Peyer's patch (tissue), 4 donors: ENCODE measurements around the gene UTP15. TPM values are rescaled to one million over a fixed set of nuclear protein-coding genes. Genes with fewer than 3 reads are reported as not detected.

ENCODE experiments used
- DNase-seq, 3 donors: peaks; one replicate each; pipeline ENCODE4 v3.0.0-alpha.2; 2017 to 2019
- H3K27ac ChIP-seq, 4 donors: fragments of 200-600 bp; sonication (generic); one replicate each; pipeline ENCODE4 v1.5.1; 2016 to 2019
- H3K27me3 ChIP-seq, 2 donors: fragments of 200-600 bp; sonication (generic); one replicate each; pipeline ENCODE4 v1.5.1; 2019
- H3K36me3 ChIP-seq, 3 donors: fragments of 200-600 bp; sonication (generic); one replicate each; pipeline ENCODE4 v1.5.1; 2016 to 2019
- H3K4me1 ChIP-seq, 4 donors: fragments of 200-600 bp; sonication (generic); one replicate each; pipeline ENCODE4 v1.5.1; 2016 to 2019
- H3K4me3 ChIP-seq, 4 donors: fragments of 200-600 bp; sonication (generic); 1 replicate in 3 of 4; 2 replicates in 1 of 4; pipeline ENCODE4 v1.5.1; 2016 to 2019; ENCODE audit warnings: mild to moderate bottlenecking in 1 of 4
- H3K9me3 ChIP-seq, 4 donors: fragments of 200-600 bp; sonication (generic); one replicate each; pipeline ENCODE4 v1.5.1; 2016 to 2019; ENCODE audit warnings: mild to moderate bottlenecking in 1 of 4
- POLR2A ChIP-seq, 2 donors: fragments of 450-650 bp; IDR thresholded peaks; one replicate each; pipeline ENCODE4 v1.5.1; 2017; ENCODE audit warnings: antibody characterized with exemption in 2 of 2, mild to moderate bottlenecking in 2 of 2, moderate library complexity in 2 of 2
- total RNA-seq, 4 donors: library from RNA; depleted of rRNA; stranded (reverse); fragments of >200 nt; gene quantifications; one replicate each; pipeline ENCODE4 v1.1.0, GENCODE V29; 2016
- TF ChIP-seq, protein P1 (sequence below), 6 experiments: fragments of 450-650 bp in 4 of 6; fragments of 200-600 bp in 2 of 6; sonication (generic) in 1 of 6; IDR thresholded peaks; one replicate each; pipeline ENCODE4 v1.5.1; 2017 to 2019; ENCODE audit warnings: antibody characterized with exemption in 6 of 6, mild to moderate bottlenecking in 3 of 6, moderate library complexity in 1 of 6

Gene UTP15
- total RNA-seq, 4 donors from 2014 or later, result 10.3 to 21.7 (median 18.9) TPM

DNA sequence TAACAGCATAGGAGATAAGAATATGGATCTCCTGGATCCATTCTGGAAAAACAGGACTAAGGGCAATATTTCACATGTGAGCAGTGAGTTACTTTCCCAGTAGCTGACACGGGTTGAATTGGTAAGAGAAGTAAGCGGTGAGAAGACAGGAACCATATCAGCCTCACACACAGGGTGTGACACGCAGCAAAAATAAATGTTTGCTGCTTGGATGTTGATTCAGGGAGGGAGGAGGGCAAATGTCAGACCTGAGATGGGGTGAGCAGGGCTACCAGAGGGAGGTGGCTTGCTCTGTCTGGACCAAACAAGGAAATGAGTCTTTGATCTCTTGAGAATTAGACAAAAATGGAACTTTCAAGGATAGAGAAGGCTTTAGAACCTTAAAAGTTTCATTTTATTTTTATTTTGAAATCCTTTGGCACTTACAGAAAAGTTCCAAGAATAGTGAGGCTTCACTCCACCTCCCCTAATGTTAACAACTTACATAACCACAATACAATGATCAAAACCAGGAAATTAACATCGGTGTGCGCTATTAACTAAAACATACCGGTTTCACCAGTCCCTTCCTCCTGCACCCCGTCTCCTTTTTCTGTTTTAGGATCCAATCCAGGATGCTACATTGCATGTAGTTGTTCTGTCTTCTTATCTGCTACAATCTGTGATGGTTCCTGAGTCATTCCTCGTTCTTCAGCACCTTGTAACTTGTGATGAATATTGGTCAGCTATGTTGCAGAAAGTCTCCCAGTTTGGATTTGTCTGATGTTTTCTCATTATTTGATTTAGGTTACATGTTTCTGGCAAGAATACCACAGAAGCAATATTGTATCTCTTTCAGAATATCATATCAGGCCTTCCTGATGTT is 39.9 kb downstream of the UTP15 start:
- no peak for DNase-seq
- H3K27ac ChIP-seq, result no peak overlapping the region

DNA sequence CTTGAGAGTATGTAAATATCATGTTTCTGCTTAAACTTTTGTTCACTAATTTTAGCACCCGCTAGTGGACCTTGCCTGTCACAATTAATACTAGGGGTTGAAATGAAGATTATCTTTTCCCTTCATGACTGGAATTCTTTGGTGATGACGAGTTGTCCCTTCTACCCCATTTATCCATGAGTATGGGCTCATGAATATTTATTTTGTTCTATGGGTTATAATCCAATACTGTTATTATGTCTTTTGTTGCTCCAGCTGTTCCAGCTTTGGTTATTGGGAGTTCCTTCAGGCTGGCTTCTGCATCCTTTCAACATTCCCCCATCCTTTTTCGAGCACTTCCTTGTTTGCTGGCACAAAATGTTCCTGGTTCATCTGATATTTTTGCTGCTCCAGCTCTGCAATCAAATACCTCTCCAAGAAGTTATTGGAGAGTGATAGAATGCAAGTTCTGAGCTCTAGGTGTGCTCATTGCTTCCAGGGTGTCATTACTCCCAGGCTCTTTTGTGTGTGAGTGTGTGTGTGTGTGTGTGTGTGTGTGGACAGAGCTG is 40.7 kb downstream of the UTP15 start:
- H3K4me1 ChIP-seq, result no peaks in the 10 kb centered on the region
- H3K27me3 ChIP-seq, result no peaks in the 10 kb centered on the region
- DNase-seq, result no peak
- no peak for TF ChIP-seq POLR2A (IDR thresholded peaks at IDR 0.05)
- TF ChIP-seq, protein P1, sequence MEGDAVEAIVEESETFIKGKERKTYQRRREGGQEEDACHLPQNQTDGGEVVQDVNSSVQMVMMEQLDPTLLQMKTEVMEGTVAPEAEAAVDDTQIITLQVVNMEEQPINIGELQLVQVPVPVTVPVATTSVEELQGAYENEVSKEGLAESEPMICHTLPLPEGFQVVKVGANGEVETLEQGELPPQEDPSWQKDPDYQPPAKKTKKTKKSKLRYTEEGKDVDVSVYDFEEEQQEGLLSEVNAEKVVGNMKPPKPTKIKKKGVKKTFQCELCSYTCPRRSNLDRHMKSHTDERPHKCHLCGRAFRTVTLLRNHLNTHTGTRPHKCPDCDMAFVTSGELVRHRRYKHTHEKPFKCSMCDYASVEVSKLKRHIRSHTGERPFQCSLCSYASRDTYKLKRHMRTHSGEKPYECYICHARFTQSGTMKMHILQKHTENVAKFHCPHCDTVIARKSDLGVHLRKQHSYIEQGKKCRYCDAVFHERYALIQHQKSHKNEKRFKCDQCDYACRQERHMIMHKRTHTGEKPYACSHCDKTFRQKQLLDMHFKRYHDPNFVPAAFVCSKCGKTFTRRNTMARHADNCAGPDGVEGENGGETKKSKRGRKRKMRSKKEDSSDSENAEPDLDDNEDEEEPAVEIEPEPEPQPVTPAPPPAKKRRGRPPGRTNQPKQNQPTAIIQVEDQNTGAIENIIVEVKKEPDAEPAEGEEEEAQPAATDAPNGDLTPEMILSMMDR (IDR thresholded peaks at IDR 0.05), result no peak
- no peak overlapping the region for H3K4me3 ChIP-seq
- H3K9me3 ChIP-seq, result peaks cover 0 to 4% (median 0%) of the 10 kb centered on the region in 4 donors
- H3K27ac ChIP-seq, result no peak overlapping the region
- H3K36me3 ChIP-seq, result no peaks in the 10 kb centered on the region

More for the DNA sequence above, 39.9 kb downstream of the UTP15 start:
- no peaks in the 10 kb centered on the region for H3K4me1 ChIP-seq
- H3K9me3 ChIP-seq, result peaks cover 0 to 4% (median 0%) of the 10 kb centered on the region in 4 donors
- H3K36me3 ChIP-seq, result no peaks in the 10 kb centered on the region
- TF ChIP-seq, protein P1 (IDR thresholded peaks at IDR 0.05), result no peak
- no peak for TF ChIP-seq POLR2A (IDR thresholded peaks at IDR 0.05)
- H3K4me3 ChIP-seq, result no peak overlapping the region
- H3K27me3 ChIP-seq, result no peaks in the 10 kb centered on the region

DNA sequence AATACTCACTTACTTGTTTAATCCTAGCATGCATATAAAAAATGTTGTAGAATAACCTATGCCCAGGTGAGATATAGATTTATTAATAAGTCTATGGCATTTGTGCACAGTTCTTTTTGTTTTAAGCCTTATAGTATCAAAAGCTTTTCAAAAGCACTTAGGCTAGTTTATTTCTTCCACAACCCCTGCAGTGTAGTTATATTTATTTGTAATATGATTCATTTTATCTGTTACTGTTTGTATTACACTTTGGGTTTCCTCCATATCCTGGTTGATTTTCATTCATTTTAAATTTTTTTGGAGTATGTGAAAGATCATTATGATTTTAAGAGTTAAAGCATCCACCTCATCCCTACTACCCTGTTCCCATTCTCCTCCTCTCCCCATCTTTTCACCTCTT is 41.7 kb downstream of the UTP15 start:
- H3K27me3 ChIP-seq, result no peaks in the 10 kb centered on the region
- TF ChIP-seq POLR2A (IDR thresholded peaks at IDR 0.05), result no peak
- TF ChIP-seq, protein P1 (IDR thresholded peaks at IDR 0.05), result no peak
- no peaks in the 10 kb centered on the region for H3K36me3 ChIP-seq
- no peak overlapping the region for H3K4me3 ChIP-seq
- no peaks in the 10 kb centered on the region for H3K4me1 ChIP-seq
- no peak overlapping the region for H3K27ac ChIP-seq
- no peaks in the 10 kb centered on the region for H3K9me3 ChIP-seq
- DNase-seq, result no peak

DNA sequence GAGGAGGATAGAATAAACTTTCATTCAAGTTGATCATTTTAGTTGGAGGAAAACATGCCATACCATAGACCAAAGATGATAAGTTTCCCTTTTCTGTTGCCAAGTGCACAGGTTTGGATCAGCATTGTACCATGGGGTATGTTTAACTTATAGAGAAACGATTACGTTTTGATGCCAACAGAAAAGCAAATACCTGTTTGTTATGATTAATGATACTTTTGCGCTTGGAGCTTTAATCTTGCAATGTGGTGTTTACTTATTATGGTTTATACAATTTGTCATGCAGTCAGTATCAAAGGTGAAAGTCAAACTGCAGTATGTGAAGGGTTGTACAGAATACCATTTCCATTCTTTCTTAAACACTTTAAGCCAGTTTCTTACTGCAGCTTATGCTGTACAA is 47.3 kb downstream of the UTP15 start:
- TF ChIP-seq, protein P1 (IDR thresholded peaks at IDR 0.05), result no peak
- no peak for TF ChIP-seq POLR2A (IDR thresholded peaks at IDR 0.05)
- no peak for DNase-seq
- Histone ChIP-seq H3K27ac (no peak overlapping the region), H3K36me3 (no peaks in the 10 kb centered on the region), H3K27me3 (no peaks in the 10 kb centered on the region), H3K4me1 (peaks cover 0 to 5% (median 0%) of the 10 kb centered on the region in 4 donors), H3K4me3 (no peak overlapping the region), H3K9me3 (no peaks in the 10 kb centered on the region)

DNA sequence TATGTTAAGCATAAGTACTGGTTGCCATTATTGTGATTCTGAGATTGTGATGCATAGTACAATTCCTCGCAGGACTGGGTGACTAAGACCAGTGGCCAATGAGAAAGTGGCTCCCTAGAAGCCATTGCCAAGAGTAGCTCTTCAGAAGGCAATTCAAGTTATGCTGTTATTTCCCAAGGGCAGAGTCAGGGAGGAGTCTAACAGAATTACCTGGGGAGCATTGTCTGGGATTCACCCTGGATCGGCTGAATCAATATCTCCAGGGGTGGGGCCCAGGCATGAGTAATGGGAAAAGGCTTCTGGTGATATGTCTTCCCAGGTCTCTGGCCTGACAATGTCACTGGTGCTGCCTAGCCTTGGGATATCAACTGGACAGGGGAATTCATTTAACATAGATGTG is 49.5 kb downstream of the UTP15 start:
- DNase-seq, result peak in 2 of 3 donors; percentile 63 to 78
- no peaks in the 10 kb centered on the region for H3K36me3 ChIP-seq
- H3K9me3 ChIP-seq, result no peaks in the 10 kb centered on the region
- TF ChIP-seq, protein P1 (IDR thresholded peaks at IDR 0.05), result no peak
- no peak for TF ChIP-seq POLR2A (IDR thresholded peaks at IDR 0.05)
- no peak overlapping the region for H3K27ac ChIP-seq
- H3K4me3 ChIP-seq, result no peak overlapping the region
- no peaks in the 10 kb centered on the region for H3K27me3 ChIP-seq
- H3K4me1 ChIP-seq, result peaks cover 0 to 5% (median 0%) of the 10 kb centered on the region in 4 donors
